LoVo (cell line): ENCODE data around the gene CPXM1.
A peak's percentile ranks its signal among the peaks of the same experiment; 100 is the strongest.

Experiments
- DNase-seq: peaks from one replicate; pipeline ENCODE4 v3.0.0-alpha.2; 2016; ENCODE audit warnings: low spot score

The CPXM1 gene

DNA sequence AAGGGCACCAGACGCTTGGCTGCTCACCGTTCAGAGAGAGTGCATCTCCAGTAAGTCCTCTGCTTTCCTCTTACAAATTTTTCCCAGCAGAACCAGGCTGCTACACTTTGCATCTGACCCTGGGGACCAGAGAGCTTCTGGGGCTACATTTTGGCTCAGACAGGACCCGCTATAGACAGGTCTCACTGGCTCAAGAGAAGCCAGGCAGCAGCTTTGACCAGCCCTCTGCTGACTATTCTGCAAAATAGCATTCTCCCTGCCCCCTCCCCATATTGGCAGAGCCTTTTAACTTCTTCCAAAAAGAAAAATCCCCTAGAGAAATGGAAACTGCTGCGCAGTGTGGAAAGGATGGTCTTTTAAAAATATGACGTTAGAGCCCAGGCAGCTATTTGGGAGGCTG is 37.2 kb downstream of the CPXM1 start:
- no peak for DNase-seq

DNA sequence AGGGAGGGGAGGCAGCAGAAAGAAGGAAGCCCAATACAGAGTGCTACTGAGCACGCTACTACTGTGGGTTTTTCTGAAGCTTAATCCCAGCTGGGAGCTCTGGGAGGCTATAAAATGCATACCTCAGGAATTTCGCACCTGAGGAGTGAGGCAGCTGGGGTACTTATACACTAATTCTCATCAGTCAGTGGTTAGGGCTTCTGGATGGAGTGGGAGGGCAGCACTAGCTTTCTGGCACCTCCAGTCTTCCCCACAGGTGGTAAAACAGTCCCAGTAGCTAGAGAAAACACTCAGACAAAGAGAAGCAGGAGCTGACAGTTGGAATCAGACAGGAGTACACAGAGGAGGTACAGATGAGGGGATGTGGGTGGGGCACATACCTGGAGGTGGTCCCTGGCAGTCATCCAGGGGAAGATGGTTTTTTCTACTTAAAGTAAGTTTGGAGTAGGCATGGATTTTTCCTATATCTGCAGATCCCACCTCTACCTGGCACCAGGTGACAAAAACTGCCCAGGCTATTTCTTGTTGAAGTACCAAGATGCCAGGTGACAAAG is 37.8 kb downstream of the CPXM1 start:
- DNase-seq = no peak

- no peak for DNase-seq
Measured at GRCh38 chr20:2761885-2762284, 38.5 kb downstream of the CPXM1 start.

GRCh38 chr20:2760952-2761305 is 39.5 kb downstream of the CPXM1 start:
- DNase-seq = no peak

GRCh38 chr20:2760297-2760951 is 40.0 kb downstream of the CPXM1 start:
- DNase-seq = no peak

DNA sequence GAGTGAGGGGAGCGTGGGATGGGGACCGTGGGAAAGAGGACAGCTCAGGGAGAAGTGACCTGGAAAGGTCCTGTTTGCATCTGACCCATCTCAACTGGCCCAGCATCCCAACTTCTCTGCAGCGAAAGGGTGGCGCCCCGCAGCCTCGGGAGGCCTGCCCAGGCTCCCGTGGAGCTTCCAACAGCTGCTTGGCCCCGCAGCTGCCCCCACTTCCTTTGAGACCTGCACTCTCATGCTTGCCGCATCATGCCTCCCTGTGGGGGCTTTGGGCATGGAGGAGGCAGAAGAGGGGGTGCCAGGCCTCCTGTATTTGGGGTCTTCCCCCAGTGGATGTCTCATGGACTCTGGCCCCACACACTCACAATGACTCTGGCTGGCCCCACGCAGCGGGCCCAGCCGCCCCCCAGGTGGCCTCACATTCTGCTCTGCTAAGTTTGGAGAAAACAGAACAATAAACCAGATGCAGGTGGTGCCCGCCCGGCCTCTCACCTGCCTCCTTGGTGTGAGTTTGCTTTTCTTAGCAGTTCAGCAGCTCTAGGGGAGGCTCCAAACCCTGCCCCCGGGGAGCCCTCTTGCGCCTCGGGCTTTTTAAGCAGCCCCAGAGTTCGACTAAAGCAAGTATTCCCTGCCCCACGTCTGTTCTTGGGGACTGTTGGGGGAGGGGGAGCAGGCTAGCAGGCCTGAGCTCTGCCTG is 40.7 kb downstream of the CPXM1 start:
- DNase-seq = no peak

- no peak for DNase-seq
Measured at GRCh38 chr20:2759143-2759542, 41.3 kb downstream of the CPXM1 start.

GRCh38 chr20:2757969-2758368 is 42.5 kb downstream of the CPXM1 start:
- no peak for DNase-seq

GRCh38 chr20:2757001-2757400 is 43.4 kb downstream of the CPXM1 start:
- DNase-seq = no peak

- DNase-seq = no peak
Measured at GRCh38 chr20:2756056-2756611, 44.3 kb downstream of the CPXM1 start.

DNA sequence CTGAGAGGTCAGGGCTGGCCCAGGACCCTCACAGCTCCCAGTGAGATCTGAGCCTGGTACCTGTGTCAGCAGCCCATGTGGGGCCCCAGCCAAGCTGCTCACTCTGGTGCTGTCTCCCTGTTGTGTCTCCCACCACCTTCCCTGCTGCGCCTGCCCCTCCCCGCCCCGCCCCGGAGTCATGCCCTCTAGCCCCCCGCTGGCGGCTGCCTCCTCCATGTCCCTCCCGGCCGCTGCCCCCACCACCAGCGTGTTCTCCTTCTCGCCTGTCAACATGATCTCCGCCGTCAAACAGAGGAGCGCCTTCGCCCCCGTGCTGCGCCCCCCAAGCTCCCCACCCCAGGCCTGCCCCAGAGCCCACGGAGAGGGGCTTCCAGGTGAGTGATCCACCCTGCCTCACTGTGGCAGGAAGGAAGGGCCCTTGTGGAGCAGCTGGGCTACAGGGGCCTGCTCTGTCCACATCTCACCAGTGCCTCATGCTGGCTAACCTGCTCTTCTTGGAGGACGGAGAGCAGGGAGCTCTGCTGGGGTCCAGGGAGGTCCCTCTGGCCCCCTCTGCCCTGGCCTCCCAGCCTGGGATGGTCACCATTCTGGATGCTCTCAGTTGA is 44.9 kb downstream of the CPXM1 start:
- no peak for DNase-seq

DNA sequence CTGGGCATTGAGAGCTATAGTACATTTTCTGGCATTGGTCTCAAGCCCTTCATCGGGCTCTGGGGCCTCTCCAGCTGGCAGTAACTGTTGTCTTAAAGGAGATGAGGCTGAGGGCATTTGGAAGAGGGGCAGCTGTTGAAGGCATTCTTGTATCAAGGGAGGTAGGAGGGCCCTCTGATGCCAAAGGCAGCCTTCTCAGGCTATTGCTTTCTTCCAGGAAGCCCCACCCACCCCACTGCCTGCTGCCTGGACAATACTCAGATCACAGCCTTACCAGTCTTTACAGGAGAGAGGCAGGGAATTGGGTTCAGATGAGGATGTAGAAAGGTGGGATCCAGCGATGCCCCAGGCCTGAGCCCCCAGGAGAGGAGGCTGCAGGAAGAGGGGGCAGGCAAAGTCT is 46.0 kb downstream of the CPXM1 start:
- no peak for DNase-seq

DNA sequence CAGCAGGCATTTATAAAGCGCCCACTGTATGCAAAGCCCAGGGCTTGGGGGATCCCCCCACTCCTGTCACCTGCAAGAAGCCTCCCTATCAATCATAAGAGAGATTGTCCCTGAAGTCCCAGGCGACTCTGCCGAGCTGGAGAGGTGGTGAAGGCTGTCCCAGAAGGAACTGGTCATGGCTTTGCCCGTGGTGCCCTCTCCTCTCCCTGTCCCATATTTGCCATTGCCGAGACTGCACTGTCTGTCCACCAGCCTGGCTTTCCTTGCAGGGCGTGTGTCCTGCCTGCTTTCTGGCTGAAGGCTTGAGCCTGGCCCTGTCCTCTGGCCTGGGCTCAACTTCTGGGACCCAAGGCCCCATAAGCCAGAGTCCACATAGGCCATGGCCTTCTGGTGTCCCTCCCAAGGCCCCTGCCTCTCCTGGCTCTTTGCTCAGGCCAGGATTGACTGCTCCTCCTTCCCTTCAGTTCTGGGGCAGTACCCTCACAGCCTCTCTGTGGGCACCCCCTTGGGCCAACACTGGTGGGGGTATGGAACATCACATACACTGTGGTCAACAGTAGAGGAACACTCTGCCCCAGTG is 46.9 kb downstream of the CPXM1 start:
- DNase-seq = no peak

- peak; percentile 48 for DNase-seq
Measured at GRCh38 chr20:2752567-2753460, 47.6 kb downstream of the CPXM1 start.

DNA sequence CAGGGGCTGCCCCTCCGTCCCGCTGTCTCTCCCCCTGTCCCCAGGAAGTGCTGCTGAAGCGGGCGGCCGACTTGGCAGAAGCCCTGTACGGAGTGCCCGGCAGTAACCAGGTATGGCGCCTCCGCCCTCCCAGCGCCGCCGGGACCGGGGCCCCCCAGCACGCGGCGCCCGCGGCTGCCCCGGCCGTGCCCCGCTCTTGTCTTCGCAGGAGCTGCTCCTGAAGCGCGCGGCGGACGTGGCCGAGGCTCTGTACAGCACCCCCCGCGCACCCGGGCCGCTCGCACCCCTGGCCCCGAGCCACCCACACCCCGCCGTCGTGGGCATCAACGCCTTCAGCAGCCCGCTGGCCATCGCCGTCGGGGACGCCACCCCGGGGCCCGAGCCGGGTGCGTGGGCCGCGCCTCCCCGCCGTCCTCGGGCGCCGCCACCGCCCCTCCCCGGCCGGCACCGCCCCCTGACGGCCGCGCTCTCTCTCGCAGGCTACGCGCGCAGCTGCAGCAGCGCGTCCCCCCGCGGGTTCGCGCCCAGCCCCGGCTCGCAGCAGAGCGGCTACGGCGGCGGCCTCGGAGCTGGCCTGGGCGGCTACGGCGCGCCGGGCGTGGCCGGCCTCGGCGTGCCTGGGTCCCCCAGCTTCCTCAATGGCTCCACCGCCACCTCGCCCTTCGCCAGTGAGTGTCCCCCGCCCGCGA is 48.4 kb downstream of the CPXM1 start:
- DNase-seq = peak; percentile 39

- peak; percentile 1 for DNase-seq
Measured at GRCh38 chr20:2751347-2751877, 49.0 kb downstream of the CPXM1 start.

DNA sequence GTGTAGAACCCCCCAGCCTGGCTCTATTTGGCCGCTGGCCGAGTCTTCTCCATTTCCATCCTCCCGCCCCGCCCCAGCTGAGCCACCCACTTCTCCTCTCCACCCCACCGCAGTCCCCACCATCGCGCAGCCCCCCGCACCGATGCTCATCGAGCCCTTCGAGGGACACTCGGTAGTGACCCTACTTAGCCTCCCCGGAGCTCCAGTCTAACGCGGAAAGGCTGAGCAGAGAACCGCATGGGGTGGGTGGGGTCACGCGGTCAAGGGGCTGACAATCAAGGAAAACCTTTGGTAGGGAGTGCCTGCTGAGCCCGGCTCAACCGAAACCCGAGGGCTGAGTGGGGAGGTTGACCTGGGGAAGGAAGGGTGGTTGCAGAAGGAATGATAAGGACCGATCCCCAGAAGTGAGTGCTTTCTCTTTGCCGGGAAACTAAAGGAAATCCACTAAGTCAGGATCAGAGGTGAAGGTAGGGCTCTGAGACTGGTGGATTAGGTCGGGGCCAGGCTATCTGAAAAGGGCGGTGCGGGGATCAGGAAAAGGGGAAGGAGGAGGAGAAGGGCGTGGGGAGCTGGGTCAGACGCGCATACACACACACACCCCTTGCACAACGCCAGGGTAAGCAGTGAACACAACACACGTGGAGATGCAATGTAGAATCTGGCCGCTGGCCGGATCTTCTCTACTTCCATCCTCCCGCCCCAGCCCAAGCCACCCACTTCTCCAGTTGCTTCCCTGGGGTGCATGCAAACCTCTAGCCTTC is 49.8 kb downstream of the CPXM1 start:
- DNase-seq = peak; percentile 12

DNA sequence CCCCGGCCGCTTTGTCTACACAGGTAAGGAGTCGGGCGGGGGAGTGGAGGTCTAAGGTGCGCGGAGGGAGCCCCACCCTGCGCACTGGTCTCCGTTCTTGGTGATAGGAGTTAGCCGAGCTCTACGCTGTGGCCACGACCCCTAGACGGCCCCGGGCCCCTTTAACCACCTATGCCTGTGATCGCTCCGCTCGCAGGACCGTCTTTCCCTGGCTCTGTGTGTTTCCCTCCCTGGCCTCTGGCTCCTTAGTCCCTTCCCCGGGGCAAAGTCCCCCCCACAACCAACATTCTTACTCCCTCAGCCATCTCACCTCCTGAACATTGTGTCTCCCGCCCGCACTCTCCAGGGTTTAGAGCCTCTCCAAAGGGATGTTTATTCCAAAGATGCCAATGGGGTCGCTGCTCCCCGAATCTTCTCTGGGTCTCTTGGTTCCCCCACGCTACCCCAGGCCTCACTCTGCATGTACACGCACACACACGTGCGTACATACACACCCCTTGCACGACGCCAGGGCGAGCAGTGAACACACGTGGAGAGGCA is 50.4 kb downstream of the CPXM1 start:
- DNase-seq = no peak

GRCh38 chr20:2749343-2749950 is 51.0 kb downstream of the CPXM1 start:
- DNase-seq = no peak
